ENCODE measurements around the gene C9orf43.
A peak's percentile ranks its signal among the peaks of the same experiment; 100 is the strongest.
"Not testable (repeated sequence)": the region's sequence is repeated elsewhere in the genome, so short reads cannot be mapped to it uniquely, and the experiment has no call there.

C9orf43 gene, protein sequence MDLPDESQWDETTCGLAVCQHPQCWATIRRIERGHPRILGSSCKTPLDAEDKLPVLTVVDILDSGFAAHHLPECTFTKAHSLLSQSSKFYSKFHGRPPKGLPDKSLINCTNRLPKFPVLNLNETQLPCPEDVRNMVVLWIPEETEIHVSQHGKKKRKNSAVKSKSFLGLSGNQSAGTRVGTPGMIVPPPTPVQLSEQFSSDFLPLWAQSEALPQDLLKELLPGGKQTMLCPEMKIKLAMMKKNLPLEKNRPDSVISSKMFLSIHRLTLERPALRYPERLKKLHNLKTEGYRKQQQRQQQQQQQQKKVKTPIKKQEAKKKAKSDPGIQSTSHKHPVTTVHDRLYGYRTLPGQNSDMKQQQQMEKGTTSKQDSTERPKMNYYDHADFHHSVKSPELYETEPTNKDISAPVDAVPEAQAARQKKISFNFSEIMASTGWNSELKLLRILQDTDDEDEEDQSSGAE

DNA sequence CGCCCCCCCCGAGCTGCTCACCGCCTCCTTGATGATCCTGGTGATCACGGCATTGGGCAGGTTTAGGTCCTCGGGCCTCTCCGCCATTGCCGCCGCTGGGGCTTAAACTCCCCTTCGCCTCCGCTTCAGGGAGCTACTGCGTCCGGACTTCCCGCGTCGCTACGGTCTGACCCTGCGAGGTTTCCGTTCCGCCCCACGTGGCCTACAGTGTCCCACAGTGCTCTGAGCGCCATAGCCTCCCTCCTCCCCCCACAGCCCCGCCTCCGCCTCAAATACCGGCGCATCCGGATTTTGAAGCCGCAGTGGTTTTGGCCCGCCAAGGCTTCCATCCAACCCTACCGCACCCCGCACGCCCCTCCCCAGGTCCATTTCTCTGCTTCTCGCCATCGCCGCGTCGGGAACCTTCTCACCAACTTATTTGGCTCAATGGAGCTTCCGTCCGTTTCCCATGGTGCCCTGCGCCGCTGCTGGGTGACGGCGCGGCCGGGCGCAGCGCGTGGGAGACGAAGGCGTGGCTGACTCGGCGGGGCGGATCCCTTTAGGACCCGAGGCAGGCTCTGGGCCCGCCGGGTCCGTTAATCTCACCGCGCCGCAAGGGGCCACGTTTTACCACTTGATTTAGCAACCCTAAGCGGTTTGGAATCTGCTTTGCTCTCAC, at the start of gene C9orf43, which contains the start of gene POLE3:
Gene C9orf43 (plus strand): TSS at position 541 of the 658 bp plus-strand sequence. CDS start 2,747 bp downstream, outside the sequence.
Gene POLE3 (minus strand): TSS at position 469 of the 658 bp plus-strand sequence. CDS start 382 bp downstream, at position 87.
- peak; percentile 92 to 98 (median 96) for DNase-seq

DNA sequence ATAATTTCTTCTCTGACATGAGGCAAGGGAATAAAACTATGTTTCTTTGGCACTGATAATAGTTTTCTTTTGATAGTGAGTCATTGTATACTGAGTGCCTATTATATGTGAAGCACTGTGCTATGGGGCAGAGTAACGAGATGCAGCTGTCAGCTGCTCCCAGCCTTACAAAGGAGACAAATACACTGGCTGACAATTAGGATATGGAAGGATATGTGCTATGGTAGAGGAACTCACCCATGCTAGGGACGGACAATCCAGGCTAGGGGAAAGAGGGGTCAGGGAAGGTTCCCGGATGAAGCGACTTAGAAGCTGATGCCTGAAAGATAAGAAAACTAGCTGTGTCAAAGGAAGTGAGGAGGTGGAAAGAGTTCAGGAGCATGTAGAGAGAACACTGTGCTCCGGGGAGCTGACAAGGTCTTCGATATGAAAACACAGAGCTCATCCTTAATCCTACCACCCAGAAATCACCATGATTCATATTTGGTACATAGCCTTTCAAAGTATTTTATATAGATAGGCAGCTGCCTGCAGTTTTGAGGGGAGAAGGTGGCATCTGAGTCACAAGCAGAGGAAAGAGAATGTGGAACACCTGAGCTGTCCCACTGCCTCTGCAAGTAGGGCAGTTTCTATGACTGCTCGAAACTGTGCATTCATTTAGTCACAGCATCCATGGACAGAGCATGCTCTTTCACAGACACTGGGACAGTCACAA, 49.1 kb upstream of the C9orf43 start:
- no peak for DNase-seq

DNA sequence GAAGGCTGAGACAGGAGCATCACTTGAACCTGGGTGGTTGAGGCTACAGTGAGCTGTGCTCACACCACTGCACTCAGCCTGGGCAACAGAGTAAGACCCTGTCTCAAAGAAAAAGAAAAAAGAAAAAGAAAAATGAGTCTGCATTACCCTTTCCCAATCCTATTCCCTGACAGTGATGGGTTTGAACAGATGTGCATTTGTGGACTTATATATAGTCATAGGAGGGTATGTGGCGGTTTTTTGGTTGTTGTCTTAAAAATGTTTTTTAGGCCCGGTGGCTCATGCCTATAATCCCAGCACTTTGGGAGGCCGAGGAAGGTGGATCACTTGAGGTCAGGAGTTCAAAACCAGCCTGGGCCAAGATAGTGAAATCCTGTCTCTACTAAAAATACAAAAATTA, 47.2 kb upstream of the C9orf43 start:
- no peak for DNase-seq

DNA sequence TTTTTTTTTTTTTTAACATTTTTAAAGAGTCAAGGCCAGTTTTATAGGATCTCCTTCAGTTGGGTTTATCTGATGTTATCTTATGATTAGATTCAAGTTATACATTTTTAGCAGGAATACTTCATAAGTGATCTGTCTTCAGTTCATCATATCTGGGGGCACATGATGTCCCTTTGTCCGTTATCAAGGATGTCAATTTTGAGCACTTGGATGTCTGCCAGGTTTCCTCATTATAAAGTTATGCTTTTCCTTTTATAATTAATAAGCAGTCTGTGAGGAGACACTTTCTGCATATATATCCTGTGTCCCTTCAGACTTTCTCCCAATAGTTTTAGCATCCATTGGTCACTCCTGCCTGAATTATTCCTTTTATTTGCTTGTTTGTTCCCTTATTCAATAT, 45.6 kb upstream of the C9orf43 start:
- no peak for DNase-seq

DNA sequence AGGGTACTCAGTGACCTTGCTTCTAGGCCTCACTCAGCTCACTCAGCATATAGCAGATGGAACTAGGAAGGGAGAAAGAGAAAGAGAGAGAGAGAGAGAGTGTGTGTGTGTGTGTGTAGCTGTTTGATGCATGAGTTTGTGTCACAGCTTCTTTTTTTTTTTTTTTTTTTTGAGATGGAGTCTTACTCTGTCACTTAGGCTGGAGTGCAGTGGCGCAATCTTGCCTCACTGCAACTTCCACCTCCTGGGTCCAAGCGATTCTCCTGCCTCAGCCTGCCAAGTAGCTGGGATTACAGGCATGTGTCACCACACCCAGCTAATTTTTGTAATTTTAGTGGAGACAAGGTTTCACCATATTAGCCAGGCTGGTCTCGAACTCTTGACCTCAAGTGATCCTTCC, 44.9 kb upstream of the C9orf43 start:
- DNase-seq: not testable (repeated sequence)

DNA sequence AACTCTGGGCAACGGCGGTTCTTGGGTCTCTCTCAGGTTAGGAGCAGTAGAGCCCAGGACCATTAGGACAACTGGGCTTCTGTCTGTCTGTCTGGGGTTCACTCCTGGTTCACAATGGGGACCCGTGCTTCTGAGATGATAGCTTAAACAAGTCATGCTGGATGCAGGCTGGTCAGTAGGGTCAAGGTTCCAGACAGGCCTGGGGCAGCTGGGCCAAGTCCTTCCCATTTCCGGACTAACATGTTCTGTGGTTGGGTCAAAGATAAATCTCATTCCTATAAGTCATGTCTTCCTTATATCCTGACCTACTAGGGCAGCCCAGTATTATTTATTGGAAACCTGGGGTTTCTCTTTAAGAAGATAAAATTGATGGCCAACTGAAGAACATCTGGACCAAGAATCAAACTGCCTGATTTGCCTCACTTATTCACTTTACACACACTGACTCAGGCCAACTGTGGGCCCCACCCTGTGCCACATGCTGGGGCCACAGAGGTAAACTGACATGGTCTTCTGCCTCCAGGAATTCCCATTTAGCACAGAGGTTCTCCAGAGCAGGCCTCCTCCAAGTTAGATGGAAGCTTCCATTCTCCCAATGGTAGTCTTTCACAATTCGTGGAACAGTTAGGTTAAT, 42.1 kb upstream of the C9orf43 start:
- DNase-seq: no peak

DNA sequence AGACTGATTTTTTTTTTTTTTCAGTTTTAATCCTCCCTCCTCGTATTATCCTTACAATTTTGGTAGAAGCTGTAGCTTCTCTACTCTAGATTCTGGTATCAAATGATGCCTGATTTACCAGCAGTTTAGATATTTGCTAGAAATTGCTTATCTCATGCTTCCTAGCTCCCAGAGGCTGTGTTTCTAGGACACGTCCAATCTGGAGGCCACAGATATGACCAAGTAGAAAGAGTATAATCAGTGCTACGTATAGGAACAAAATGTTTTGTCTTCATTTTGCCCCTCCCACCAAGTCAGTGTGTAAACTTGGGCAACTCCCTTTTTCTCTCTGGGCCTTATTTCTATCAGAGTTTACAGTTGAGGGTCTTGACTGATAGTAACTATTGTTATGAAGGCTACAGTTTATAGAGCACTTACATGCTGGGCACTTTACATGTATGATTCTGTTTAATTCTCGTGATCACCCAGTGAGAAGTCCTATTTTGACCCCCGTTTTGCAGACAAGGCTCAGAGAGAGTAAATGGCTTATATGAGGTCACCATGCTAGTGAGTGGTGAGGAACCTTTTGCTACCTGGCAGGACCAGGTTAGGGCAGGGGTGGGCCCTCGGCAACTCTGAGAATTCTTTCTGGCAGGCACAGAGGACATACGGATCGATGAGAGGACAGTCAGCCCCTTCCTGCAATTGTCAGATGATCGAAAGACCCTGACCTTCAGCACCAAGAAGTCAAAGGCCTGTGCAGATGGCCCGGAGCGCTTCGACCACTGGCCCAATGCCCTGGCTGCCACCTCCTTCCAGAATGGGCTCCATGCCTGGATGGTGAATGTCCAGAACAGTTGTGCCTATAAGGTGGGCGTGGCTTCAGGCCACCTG, 41.3 kb upstream of the C9orf43 start:
- no peak for DNase-seq

DNA sequence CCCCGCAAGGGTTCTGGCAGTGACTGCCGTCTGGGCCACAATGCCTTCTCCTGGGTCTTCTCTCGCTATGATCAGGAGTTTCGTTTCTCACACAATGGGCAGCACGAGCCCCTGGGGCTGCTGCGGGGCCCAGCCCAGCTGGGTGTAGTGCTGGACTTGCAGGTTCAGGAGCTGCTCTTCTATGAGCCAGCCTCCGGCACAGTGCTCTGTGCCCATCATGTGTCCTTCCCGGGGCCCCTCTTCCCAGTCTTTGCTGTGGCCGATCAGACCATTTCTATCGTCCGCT, 40.7 kb upstream of the C9orf43 start:
- DNase-seq: no peak

DNA sequence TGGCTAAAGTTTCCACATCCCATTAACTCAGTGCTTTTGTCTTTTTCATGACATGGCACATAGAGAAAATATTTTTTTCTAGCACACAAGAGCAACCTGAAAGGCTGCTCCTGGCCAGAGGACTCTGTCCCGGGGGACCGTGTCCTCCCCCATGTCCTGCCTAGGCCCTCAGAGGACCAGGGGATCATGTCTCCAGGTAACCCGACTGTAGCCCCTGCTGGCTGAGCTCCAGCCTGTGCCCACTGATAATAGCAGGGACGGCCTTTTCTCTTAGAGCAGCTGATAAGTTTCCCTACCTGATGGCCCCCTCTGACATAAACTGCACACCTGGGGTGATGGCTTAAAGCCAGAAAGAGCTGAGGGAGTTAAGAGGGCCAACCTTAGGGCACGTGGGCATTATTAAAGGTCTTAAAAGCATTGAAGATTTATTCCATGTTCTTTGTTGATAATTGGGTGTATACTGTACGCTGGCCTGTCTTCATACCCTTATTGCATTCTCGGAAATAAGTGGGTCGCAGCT, 39.7 kb upstream of the C9orf43 start:
- no peak for DNase-seq

DNA sequence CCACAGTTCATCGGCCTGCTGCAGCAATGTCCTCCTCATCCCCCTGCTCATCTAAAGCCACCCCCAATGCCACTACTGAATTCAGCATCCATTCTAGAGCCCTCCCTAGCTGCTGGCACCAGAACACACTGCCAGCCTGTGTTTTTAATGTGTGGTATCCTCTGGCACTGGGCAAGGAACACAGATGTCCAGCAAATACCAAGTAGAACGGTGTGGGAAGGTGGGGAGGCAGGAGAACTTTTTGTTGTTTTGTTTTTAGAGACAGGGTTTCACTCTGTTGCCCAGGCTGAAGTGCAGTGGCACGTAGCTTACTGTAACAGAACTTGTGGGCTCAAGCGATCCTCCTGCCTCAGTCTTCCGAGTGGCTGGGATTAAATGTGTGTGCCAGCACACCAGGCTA, 38.5 kb upstream of the C9orf43 start:
- DNase-seq: no peak

DNA sequence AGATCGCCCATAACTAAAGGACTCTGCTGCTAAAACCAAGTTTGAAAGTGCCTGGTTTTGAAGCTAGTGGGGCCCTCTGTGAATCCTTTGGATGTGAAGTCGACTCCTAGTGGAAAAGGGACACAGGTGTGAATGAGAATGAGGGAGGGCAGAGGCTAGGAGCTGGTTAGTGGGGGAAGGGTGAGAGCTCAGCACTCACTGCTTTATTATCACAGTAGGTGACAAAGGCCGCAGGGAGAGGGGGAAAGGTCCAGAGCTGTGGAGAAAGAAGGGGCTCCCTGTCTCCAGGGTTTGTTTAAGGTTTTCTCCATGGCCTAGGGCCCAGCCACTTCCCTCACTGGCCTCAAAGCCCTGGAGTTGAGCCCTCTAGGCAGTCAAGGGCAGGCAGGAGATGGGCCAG, 37.3 kb upstream of the C9orf43 start:
- DNase-seq: no peak

DNA sequence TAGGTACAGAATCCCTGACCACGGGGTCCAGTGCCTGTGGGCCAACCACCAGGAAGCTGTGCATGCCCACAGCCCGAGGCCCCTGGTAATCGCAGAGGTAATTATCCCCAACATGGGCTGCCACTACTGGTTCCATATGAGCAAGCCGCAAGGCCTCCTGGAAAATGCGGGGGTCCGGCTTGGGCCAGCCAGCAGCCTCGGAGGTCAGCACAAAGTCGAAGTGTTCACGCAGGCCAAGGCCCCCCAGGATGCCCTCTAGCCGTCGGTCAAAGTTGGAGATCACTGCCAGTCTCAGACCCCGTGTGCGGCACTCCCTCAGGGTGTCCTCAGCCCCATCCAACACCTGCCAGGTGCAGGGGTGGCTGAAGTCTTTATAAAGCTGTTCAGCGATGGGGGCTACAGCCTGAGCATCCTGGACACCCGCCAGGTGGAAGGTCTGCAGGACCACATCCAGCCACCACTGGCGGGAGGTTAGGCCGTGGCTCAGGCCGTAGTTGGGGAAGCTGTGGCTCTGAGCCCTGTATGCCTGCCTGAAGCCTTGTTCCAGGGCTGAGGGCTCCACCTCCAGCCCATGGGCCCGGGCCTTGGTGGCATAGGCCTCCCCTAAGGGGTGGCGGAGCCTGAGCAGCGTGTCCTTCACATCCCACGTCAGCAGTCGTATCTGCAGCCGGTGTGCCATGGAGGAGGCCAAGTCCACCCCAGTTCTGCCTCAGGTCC, 36.7 kb upstream of the C9orf43 start:
- no peak for DNase-seq

DNA sequence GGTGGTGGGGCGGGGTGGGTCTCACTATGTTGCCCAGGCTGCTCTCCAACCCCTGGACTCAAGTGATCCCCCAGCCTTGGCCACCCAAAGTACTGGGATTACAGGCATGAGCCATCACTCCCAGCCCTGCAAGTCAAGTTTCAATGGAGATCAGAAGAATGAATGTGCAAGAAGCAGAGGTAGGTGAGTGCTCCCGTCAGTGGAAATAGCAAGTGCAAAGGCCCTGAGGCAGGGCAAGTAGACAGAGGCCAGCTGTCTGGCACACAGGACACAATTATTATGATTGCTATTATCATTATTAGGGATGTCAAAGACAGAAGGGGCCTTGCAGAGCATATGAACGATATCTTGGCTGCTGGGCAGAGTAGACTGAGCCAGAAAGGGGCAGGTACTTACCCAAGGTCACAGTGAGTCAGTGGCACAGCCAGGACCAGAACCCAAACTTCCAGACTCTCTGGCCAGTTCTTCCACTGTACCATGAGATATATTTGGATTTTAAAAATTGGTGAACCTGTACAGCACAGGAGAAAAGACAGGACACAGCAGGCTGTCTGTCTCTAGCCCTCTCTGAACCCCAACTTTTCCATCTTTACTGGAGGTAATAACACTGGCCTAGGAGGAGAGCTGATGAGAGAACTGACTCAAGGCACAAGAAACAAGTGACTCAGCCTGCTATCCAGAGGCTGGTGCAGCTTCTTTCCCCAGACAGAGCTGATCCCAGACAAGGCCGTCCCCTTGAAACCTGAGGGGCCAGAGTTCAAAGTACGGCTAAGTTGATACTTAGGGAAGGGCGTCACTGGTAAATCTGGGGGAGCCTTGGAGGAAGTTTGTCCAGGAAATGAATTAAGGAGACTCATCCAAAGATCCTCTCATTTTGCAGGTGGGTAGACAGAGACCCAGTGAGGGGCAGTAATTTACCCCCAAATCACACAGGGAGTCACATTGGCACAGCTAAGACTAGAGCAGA, 35.2 kb upstream of the C9orf43 start:
- DNase-seq: no peak

DNA sequence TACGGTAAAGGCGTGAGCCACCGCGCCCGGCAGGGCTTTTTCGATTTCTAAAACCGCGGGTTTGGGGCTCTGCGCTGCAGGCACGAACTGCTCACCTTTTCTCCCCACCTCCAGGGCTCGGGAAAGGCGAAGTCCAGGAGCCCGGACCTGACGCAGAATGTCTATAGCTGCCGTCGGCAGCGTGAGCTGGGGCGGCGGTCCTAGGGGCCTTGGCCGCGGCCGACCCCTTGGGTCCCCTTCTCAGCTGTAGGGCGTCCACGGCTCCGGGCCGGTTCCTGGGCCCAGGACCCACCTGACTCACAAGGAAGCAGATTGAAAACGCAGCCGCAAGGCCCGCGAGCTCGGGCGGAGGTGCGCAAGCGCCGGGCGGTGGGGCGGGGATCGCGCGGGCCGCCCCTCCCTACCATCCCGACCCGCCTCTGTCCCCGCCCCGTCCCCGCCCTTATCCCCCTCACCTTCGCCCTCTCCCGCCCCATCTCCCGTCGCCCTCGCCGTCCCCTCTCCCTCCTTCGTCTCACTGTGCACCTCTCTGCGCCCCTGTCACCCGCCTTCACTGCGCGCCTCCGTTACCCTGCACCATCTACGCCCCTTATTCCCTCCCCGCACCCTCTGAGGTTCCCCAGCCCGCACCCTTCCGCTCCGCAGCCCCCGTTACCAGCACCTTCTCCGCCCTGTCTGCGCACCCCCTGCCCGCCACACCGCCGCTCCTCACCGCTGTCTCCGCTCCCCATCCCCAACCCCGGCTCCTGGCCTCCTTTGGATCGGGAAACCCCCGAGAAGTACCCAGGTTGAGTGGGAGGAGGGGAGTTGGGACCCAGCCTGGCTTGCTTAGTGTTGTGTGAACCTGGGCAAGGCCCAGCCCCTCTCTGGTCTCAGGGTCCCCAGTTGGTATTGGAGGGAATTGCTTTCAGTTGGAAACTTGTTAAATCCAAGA, 33.6 kb upstream of the C9orf43 start, which contains the start of gene HDHD3:
Gene HDHD3 (minus strand): TSS at position 353 of the 934 bp plus-strand sequence. CDS start 2,632 bp downstream, outside the sequence.
- DNase-seq: peak; percentile 27 to 81 (median 58)

DNA sequence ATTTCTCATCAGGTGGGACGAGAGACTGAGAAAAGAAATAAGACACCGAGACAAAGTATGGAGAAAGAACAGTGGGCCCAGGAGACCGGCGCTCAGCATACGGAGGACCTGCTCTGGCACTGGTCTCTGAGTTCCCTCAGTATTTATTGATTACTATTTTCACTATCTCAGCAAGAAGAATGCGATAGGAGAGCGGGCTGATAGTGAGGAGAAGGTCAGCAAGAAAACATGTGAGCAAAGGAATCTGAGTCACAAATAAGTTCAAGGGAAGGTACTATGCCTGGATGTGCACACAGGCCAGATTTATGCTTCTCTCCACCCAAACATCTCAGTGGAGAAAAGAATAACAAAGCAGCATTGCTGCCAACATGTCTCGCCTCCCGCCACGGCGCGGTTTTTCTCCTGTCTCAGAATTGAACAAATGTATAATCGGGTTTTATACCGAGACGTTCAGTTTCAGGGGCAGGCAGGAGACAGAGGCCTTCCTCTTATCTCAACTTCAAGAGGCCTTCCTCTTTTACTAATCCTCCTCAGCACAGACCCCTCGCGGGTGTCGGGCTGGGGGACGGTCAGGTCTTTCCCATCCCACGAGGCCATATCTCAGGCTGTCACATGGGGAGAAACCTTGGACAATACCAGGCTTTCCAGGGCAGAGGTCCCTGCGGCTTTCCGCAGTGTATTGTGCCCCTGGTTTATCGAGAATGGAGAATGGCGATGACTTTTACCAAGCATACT, 31.3 kb upstream of the C9orf43 start:
- DNase-seq: not testable (repeated sequence)

DNA sequence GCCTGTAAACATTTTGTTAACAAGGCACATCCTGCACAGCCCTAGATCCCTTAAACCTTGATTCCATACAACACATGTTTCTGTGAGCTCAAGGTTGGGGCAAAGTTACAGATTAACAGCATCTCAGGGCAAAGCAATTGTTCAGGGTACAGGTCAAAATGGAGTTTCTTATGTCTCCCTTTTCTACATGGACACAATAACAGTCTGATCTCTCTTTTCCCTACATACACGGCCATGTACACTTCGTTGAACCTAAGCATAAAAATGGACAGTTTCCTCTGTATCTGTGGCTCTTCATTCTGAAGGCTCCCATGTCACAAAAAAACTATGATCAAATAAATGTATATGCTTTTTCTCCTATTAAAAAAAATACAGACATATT, 30.7 kb upstream of the C9orf43 start:
- not testable (repeated sequence) for DNase-seq

DNA sequence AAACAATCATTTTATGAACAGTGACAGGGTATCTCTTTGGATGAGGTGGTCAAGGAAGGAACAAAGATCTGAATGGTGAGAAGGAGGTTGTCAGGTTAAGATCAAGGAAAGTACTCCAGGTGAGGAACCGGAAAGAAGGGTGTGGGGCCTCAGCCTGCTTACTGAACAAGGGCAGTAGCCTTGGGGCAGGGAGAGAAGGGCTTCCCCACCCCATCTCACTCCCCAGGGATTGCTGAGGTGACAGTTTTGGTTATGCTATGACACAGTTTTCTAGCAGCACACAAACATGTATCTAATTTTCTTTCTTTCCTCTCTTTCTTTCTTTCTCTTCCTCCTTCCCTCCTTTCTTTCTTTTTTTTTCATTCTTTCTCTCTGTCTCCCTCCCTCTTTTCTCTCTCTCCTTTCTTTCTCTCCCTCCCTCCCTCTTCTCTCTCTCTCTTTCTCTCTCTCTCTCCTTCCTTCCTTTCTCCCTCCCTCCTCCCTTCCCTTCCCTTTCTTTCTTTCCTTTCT, 29.6 kb upstream of the C9orf43 start:
- DNase-seq: no peak

DNA sequence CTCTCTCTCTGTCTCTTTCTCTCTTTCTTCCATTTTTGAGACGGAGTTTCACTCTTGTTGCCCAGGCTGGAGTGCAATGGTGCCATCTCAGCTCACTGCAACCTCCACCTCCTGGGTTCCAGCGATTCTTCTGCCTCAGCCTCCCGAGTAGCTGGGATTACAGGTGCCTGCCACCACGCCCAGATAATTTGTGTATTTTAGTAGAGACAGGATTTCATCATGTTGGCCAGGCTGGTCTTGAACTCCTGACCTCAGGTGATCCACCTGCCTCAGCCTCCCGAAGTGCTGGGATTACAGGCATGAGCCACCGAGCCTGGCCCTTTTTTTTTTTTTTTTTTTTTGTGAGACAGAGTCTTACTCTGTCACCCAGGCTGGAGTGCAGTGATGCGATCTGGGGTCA, 29.1 kb upstream of the C9orf43 start:
- DNase-seq: not testable (repeated sequence)
